GM19395 (cell line): ENCODE measurements around the gene TTL.
A peak's percentile ranks its signal among the peaks of the same experiment; 100 is the strongest.
"Not testable (repeated sequence)": the region's sequence is repeated elsewhere in the genome, so short reads cannot be mapped to it uniquely, and the experiment has no call there.

Experiments used
- ATAC-seq: cut with Tn5 transposase; IDR thresholded peaks from one replicate; pipeline ENCODE4 v1.9.1; 2021; ENCODE audit warnings: mild to moderate bottlenecking, moderate library complexity; ENCODE audit not compliant: unreplicated experiment

The TTL gene

GRCh38 chr2:112474844-112475486, 7.0 kb upstream of the TTL start:
- ATAC-seq: no peak

- no peak for ATAC-seq
These were observed 5.5 kb upstream of the TTL start for GRCh38 chr2:112476434-112476833.

GRCh38 chr2:112480530-112481049, 1.4 kb upstream of the TTL start:
- ATAC-seq: no peak

- ATAC-seq: peak; percentile 75
These were observed 867 bp upstream of the TTL start for GRCh38 chr2:112481050-112481527.

- ATAC-seq: peak; percentile 28
These were observed 519 bp downstream of the TTL start for GRCh38 chr2:112482309-112483041.

- ATAC-seq: no peak
These were observed 1.1 kb downstream of the TTL start for GRCh38 chr2:112483042-112483473.

- no peak for ATAC-seq
These were observed 1.9 kb downstream of the TTL start for GRCh38 chr2:112483831-112484230.

- ATAC-seq: no peak
These were observed 3.9 kb downstream of the TTL start for GRCh38 chr2:112485849-112486248.

GRCh38 chr2:112486895-112487294, 4.9 kb downstream of the TTL start:
- ATAC-seq: no peak

- ATAC-seq: no peak
These were observed 5.5 kb downstream of the TTL start for GRCh38 chr2:112487444-112487961.

GRCh38 chr2:112488201-112488600, 6.2 kb downstream of the TTL start:
- no peak for ATAC-seq

GRCh38 chr2:112491946-112492345, 10.0 kb downstream of the TTL start:
- no peak for ATAC-seq

- ATAC-seq: no peak
These were observed 11.1 kb downstream of the TTL start for GRCh38 chr2:112493048-112493447.

- no peak for ATAC-seq
These were observed 12.1 kb downstream of the TTL start for GRCh38 chr2:112493858-112494648.

GRCh38 chr2:112494828-112495227, 12.9 kb downstream of the TTL start:
- ATAC-seq: no peak

GRCh38 chr2:112495878-112496277, 13.9 kb downstream of the TTL start:
- not testable (repeated sequence) for ATAC-seq

- ATAC-seq: not testable (repeated sequence)
These were observed 19.0 kb downstream of the TTL start for GRCh38 chr2:112500850-112501484.

- ATAC-seq: not testable (repeated sequence)
These were observed 27.5 kb downstream of the TTL start for GRCh38 chr2:112509239-112509998.

- ATAC-seq: no peak
These were observed 34.8 kb downstream of the TTL start for GRCh38 chr2:112516801-112517200.

GRCh38 chr2:112518807-112519206, 36.9 kb downstream of the TTL start:
- ATAC-seq: no peak
